ENCODE results near the gene TMED1.

DNA sequence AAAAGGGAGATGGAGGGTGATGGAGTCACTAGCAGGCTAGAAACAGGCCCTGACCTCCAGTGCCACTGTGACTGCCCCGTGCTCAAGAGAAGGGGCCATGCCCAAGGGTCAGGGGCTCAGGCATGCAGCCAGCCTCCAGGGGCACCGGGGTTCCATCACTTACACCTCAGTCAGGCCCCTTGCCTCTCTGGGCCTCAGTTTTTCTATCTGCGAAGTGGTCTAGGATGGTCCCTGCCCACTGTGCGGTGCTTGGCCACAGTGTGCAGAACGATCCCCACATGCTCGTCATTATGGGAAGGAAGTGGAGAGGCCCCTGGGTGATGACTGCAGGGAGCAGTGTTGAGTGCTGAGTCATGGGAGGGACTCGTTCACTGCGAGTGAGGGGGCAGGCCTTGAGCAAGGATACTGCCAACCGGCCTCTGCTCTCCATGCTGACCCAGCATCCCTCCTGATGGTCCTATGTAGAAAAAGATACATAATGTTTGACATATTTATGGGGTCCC is 23.1 kb downstream of the TMED1 start:
- TF ChIP-seq, protein P1, sequence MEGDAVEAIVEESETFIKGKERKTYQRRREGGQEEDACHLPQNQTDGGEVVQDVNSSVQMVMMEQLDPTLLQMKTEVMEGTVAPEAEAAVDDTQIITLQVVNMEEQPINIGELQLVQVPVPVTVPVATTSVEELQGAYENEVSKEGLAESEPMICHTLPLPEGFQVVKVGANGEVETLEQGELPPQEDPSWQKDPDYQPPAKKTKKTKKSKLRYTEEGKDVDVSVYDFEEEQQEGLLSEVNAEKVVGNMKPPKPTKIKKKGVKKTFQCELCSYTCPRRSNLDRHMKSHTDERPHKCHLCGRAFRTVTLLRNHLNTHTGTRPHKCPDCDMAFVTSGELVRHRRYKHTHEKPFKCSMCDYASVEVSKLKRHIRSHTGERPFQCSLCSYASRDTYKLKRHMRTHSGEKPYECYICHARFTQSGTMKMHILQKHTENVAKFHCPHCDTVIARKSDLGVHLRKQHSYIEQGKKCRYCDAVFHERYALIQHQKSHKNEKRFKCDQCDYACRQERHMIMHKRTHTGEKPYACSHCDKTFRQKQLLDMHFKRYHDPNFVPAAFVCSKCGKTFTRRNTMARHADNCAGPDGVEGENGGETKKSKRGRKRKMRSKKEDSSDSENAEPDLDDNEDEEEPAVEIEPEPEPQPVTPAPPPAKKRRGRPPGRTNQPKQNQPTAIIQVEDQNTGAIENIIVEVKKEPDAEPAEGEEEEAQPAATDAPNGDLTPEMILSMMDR (IDR thresholded peaks at IDR 0.05) = no peak
- TF ChIP-seq POLR2A (IDR thresholded peaks at IDR 0.05) = no peak

Data from lower leg skin (tissue), 3 donors.